ENCODE results near the gene RAB17.

Gene RAB17

GRCh38 chr2:237534380-237534779 lies 56.2 kb downstream of the RAB17 start:
- no peak for DNase-seq

- DNase-seq = no peak
Observed at GRCh38 chr2:237533668-237534161, 56.8 kb downstream of the RAB17 start.

- no peak for DNase-seq
Observed at GRCh38 chr2:237532160-237532559, 58.4 kb downstream of the RAB17 start.

- no peak for DNase-seq
Observed at GRCh38 chr2:237530472-237531433, 59.8 kb downstream of the RAB17 start.

- DNase-seq = no peak
Observed at GRCh38 chr2:237529452-237530402, 60.8 kb downstream of the RAB17 start.

GRCh38 chr2:237527766-237528165 lies 62.8 kb downstream of the RAB17 start:
- no peak for DNase-seq

- DNase-seq = no peak
Observed at GRCh38 chr2:237527233-237527632, 63.3 kb downstream of the RAB17 start.

- DNase-seq = no peak
Observed at GRCh38 chr2:237525559-237526157, 64.9 kb downstream of the RAB17 start.

- no peak for DNase-seq
Observed at GRCh38 chr2:237524631-237525030, 65.9 kb downstream of the RAB17 start.
